ENCODE results near the gene CALB2.

CALB2 gene

GRCh38 chr16:71425746-71426068 is 67.2 kb downstream of the CALB2 start:
- ChIA-PET POLR2A (no interaction called here), CTCF (interaction anchor here (0.7 to 11.6 kb wide), 5 partner anchors 14 to 185 kb away, joined by 3 to 93 read pairs (median 10); no protein-coding TSS in a partner anchor)
- DNase-seq (ENCODE audit: extremely low spot score): no peak
- TF ChIP-seq, protein P1, sequence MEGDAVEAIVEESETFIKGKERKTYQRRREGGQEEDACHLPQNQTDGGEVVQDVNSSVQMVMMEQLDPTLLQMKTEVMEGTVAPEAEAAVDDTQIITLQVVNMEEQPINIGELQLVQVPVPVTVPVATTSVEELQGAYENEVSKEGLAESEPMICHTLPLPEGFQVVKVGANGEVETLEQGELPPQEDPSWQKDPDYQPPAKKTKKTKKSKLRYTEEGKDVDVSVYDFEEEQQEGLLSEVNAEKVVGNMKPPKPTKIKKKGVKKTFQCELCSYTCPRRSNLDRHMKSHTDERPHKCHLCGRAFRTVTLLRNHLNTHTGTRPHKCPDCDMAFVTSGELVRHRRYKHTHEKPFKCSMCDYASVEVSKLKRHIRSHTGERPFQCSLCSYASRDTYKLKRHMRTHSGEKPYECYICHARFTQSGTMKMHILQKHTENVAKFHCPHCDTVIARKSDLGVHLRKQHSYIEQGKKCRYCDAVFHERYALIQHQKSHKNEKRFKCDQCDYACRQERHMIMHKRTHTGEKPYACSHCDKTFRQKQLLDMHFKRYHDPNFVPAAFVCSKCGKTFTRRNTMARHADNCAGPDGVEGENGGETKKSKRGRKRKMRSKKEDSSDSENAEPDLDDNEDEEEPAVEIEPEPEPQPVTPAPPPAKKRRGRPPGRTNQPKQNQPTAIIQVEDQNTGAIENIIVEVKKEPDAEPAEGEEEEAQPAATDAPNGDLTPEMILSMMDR (IDR thresholded peaks at IDR 0.05; ENCODE audit: control extremely low read depth, extremely low read depth, low read depth, missing control alignments): no peak

GRCh38 chr16:71426069-71426879 is 67.8 kb downstream of the CALB2 start:
- TF ChIP-seq, protein P1 (IDR thresholded peaks at IDR 0.05; ENCODE audit: control extremely low read depth, extremely low read depth, low read depth, missing control alignments): no peak
- CTCF ChIA-PET: interaction anchor here (0.7 to 11.6 kb wide), 6 partner anchors 10 to 185 kb away, joined by 3 to 93 read pairs (median 4); no protein-coding TSS in a partner anchor
- POLR2A ChIA-PET: no interaction called here
- DNase-seq (ENCODE audit: extremely low spot score): peak; percentile 46

GRCh38 chr16:71426880-71427615 is 68.5 kb downstream of the CALB2 start:
- ChIA-PET CTCF (interaction anchor here (0.9 to 11.6 kb wide), 6 partner anchors 9 to 184 kb away, joined by 3 to 93 read pairs (median 4); no protein-coding TSS in a partner anchor), POLR2A (no interaction called here)
- TF ChIP-seq, protein P1 (IDR thresholded peaks at IDR 0.05; ENCODE audit: control extremely low read depth, extremely low read depth, low read depth, missing control alignments): no peak
- DNase-seq (ENCODE audit: extremely low spot score): no peak

- ChIA-PET CTCF (interaction anchor here (2.0 to 11.6 kb wide), 4 partner anchors 11 to 182 kb away, joined by 7 to 93 read pairs (median 12); no protein-coding TSS in a partner anchor), POLR2A (no interaction called here)
- TF ChIP-seq, protein P1 (IDR thresholded peaks at IDR 0.05; ENCODE audit: control extremely low read depth, extremely low read depth, low read depth, missing control alignments): no peak
- DNase-seq (ENCODE audit: extremely low spot score): no peak
Measured at GRCh38 chr16:71428385-71428784, 69.9 kb downstream of the CALB2 start.

- ChIA-PET CTCF (interaction anchor here (2.0 to 11.6 kb wide), 4 partner anchors 11 to 182 kb away, joined by 7 to 93 read pairs (median 12); no protein-coding TSS in a partner anchor), POLR2A (no interaction called here)
- no peak for DNase-seq (ENCODE audit: extremely low spot score)
- TF ChIP-seq, protein P1 (IDR thresholded peaks at IDR 0.05; ENCODE audit: control extremely low read depth, extremely low read depth, low read depth, missing control alignments): no peak
Measured at GRCh38 chr16:71428883-71429282, 70.4 kb downstream of the CALB2 start.

- DNase-seq (ENCODE audit: extremely low spot score): no peak
- POLR2A ChIA-PET: interaction anchor here (0.6 kb wide), 1 partner anchor 111 kb away, joined by 4 read pairs; no protein-coding TSS in a partner anchor
- CTCF ChIA-PET: interaction anchor here (2.0 to 11.6 kb wide), 4 partner anchors 10 to 181 kb away, joined by 7 to 93 read pairs (median 12); no protein-coding TSS in a partner anchor
- TF ChIP-seq, protein P1 (IDR thresholded peaks at IDR 0.05; ENCODE audit: control extremely low read depth, extremely low read depth, low read depth, missing control alignments): no peak
Measured at GRCh38 chr16:71429581-71429980, 71.1 kb downstream of the CALB2 start.

Measured in GM10248 (cell line).